ENCODE measurements around the gene RTTN.
"Not testable (repeated sequence)": the region's sequence is repeated elsewhere in the genome, so short reads cannot be mapped to it uniquely, and the experiment has no call there.

Gene RTTN

DNA sequence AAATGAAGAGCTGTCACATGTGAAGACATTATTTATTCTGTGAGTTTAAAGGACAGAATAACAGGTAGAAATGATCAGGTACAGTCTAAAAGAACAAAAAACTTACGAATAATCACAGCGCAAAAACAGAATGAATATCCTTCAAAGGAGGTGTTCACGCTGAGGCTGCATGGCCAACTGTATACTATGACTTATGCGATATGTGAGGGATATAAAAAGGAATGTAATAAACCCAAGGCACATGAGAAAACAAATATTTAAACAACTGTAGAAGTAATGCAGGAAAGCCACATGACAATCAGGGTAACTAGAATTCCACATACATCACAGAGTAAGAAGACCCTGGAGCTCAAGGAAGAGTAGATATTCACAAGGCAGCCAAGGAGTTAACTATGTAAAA, 81.3 kb downstream of the RTTN start:
- CTCF ChIA-PET: interaction anchor here (1.6 kb wide), 1 partner anchor 8 kb away, joined by 6 read pairs; no protein-coding TSS in a partner anchor
- POLR2A ChIA-PET: no interaction called here
- TF ChIP-seq, protein P1, sequence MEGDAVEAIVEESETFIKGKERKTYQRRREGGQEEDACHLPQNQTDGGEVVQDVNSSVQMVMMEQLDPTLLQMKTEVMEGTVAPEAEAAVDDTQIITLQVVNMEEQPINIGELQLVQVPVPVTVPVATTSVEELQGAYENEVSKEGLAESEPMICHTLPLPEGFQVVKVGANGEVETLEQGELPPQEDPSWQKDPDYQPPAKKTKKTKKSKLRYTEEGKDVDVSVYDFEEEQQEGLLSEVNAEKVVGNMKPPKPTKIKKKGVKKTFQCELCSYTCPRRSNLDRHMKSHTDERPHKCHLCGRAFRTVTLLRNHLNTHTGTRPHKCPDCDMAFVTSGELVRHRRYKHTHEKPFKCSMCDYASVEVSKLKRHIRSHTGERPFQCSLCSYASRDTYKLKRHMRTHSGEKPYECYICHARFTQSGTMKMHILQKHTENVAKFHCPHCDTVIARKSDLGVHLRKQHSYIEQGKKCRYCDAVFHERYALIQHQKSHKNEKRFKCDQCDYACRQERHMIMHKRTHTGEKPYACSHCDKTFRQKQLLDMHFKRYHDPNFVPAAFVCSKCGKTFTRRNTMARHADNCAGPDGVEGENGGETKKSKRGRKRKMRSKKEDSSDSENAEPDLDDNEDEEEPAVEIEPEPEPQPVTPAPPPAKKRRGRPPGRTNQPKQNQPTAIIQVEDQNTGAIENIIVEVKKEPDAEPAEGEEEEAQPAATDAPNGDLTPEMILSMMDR (IDR thresholded peaks at IDR 0.05; ENCODE audit: control extremely low read depth, extremely low read depth, low read depth, missing control alignments): no peak

DNA sequence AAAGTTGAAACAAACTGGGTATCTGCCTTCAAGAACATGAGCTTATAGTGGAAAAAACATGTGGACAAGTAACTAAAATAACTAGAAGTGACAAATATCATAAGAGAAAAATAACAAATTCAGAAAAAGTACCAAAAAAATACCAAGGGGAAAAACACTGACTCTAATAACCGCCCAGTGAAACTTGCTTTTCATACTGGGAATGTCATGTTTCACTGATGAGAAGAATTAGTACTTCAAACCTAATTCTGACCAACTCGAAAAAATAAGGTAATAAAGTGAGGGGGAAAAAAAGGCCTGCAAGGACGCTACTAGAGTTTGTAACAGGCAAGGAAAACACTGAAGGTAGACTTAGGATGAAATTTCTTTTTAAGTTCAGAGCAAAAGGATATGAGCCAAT, 83.6 kb downstream of the RTTN start:
- TF ChIP-seq, protein P1 (IDR thresholded peaks at IDR 0.05; ENCODE audit: control extremely low read depth, extremely low read depth, low read depth, missing control alignments): no peak
- ChIA-PET POLR2A (no interaction called here), CTCF (interaction anchor here (0.8 to 1.0 kb wide), 2 partner anchors 13 to 25 kb away, joined by 3 read pairs; no protein-coding TSS in a partner anchor)
- no peak for DNase-seq (ENCODE audit: extremely low spot score)

More for the DNA sequence above, 81.3 kb downstream of the RTTN start:
- DNase-seq (ENCODE audit: extremely low spot score): no peak

DNA sequence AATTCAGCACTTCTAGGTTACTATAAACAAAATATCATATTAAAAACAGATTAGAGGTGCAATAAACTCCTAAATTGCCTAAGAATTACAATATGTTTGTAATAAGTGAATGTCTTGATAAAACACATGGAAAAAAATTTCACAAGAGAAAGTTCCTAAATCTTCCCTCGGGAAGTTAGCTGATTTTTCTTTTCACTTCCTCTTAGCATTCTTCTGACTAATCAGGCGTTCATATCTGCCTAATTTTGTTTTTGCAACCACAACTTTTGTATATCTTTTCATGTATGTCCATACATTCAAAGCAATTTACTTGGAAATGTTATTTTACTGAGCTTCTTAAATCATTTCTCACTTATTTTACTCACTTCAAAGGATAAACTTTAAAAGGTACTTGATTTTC, 88.5 kb downstream of the RTTN start:
- DNase-seq (ENCODE audit: extremely low spot score): no peak
- ChIA-PET CTCF (interaction anchor here (0.9 kb wide), 1 partner anchor 19 kb away, joined by 3 read pairs; no protein-coding TSS in a partner anchor), POLR2A (no interaction called here)
- TF ChIP-seq, protein P1 (IDR thresholded peaks at IDR 0.05; ENCODE audit: control extremely low read depth, extremely low read depth, low read depth, missing control alignments): no peak

DNA sequence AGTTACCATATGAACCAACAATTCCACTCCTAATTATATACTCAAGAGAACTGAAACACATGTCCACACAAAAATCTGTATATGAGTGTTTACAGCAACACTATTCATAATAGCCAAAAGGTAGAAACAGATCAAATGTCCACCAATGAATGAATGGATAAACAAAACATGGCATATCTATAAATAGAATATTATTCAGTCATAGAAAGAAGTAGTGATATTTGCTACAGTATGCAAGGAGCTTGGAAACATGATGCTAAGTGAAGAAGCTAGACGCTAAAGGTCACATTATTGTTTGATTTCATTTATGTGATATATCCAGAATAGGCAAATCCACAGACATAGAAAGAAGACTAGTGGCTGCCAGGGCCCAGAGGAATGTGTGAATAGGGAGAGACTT, 92.0 kb downstream of the RTTN start:
- TF ChIP-seq, protein P1 (IDR thresholded peaks at IDR 0.05; ENCODE audit: control extremely low read depth, extremely low read depth, low read depth, missing control alignments): no peak
- no peak for DNase-seq (ENCODE audit: extremely low spot score)
- CTCF ChIA-PET: no interaction called here
- POLR2A ChIA-PET: no interaction called here

DNA sequence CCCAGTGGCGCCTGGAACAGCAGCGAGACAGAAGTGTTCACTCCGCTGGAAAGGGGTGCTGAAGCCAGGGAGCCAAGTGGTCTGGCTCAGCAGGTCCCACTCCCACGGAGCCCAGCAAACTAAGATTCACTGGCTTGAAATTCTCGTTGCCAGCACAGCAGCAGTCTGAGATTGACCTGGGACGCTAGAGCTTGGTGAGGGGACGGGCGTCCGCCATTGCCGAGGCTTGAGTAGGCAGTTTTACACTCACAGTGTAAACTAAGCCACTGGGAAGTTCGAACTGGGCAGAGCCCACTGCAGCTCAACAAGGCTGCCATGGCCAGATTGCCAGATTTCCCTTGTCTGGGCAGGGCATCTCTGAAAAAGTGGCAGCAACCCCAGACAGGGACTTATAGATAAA, 94.8 kb downstream of the RTTN start:
- TF ChIP-seq, protein P1 (IDR thresholded peaks at IDR 0.05; ENCODE audit: control extremely low read depth, extremely low read depth, low read depth, missing control alignments): no peak
- DNase-seq (ENCODE audit: extremely low spot score): no peak
- ChIA-PET POLR2A (no interaction called here), CTCF (interaction anchor here (1.9 kb wide), 1 partner anchor 9 kb away, joined by 5 read pairs; no protein-coding TSS in a partner anchor)

DNA sequence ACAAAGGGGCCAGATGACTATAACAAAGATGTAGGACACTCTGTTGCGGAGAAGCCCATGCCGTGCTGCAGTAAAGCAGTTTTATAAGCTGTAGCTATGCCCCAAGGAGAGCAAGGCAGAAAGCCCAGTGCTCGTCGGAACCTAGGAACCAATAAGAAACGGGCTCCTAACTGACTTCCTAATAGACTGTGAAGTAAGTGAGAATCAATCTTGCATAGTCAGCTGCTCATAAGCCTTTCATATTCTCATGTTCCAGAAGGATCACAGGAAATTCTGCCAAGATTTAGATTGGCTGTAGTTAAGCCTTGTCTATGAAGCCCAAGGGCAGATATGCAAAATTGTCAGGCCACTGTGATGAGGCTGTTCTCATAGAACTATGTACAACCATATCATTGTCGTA, 98.4 kb downstream of the RTTN start:
- CTCF ChIA-PET: interaction anchor here (1.0 kb wide), 1 partner anchor 9 kb away, joined by 4 read pairs; no protein-coding TSS in a partner anchor
- POLR2A ChIA-PET: no interaction called here
- DNase-seq (ENCODE audit: extremely low spot score): no peak
- TF ChIP-seq, protein P1 (IDR thresholded peaks at IDR 0.05; ENCODE audit: control extremely low read depth, extremely low read depth, low read depth, missing control alignments): no peak

DNA sequence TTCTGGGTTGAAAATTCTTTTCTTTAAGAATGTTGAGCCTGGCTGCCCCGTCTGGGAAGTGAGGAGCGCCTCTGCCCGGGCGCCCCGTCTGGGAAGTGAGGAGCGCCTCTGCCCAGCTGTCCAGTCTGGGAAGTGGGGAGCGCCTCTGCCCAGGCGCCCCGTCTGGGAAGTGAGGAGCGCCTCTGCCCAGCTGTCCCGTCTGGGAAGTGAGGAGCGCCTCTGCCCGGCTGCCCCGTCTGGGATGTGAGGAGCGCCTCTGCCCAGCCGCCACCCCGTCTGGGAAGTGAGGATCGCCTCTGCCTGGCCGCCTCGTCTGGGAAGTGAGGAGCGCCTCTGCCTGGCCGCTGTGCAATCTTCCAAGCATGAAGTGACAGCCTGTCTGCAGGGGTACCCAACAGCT, 102.6 kb downstream of the RTTN start:
- CTCF ChIA-PET; POLR2A ChIA-PET; DNase-seq (ENCODE audit: extremely low spot score): not testable (repeated sequence)

Data from GM10248 (cell line).